Measurements from ENCODE around the gene SAP30L. TPM values are rescaled to one million over a fixed set of nuclear protein-coding genes. Genes with fewer than 3 reads are reported as not detected.
A peak's percentile ranks its signal among the peaks of the same experiment; 100 is the strongest.

Gene SAP30L
- total RNA-seq, 1 experiment from 2014 or later = 9.7 TPM

DNA sequence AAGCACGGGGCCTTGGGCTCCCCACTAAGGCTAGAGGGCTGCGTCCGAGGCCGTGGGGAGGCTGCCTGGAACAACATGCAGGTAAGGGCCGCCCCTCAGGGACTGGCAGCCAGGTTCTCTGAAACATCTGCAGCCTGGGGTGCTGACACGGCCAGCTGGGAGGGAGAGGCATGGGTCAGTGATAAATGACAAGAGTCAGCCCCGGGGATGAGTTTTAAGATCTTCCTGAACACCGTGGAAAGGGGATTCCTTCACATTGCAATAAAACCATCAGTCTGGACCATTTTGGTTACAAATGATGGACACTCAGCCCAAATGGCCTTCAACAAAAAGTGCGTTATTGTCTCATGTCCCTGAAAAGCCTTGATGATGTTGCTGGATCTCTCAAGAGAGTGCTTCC lies 32.9 kb upstream of the SAP30L start:
- in situ Hi-C loops (cut with HindIII; ENCODE audit: low pct_unique_long_range_greater_than_20kb, low sequenced_read_pairs) = no loop called here
- no peak for DNase-seq (ENCODE audit: low read depth)

DNA sequence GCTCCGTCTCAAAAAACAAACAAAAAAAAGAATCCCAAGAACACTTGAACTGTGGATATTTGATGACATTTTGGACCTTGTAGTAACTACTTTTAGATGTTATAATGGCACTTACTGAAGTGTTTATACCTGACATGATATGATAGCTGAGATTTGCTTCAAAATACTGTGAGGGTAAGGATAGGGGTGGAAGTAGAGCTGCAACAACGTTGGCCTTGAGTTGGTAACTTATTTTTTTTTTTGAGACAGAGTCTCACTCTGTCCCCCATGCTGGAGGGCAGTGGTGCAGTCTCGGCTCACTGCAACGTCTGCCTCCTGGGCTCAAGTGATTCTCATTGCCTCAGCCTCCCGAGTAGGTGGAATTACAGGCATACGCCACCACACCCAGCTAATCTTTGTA lies 30.7 kb upstream of the SAP30L start:
- in situ Hi-C loops (cut with HindIII; ENCODE audit: low pct_unique_long_range_greater_than_20kb, low sequenced_read_pairs) = no loop called here
- no peak for DNase-seq (ENCODE audit: low read depth)

DNA sequence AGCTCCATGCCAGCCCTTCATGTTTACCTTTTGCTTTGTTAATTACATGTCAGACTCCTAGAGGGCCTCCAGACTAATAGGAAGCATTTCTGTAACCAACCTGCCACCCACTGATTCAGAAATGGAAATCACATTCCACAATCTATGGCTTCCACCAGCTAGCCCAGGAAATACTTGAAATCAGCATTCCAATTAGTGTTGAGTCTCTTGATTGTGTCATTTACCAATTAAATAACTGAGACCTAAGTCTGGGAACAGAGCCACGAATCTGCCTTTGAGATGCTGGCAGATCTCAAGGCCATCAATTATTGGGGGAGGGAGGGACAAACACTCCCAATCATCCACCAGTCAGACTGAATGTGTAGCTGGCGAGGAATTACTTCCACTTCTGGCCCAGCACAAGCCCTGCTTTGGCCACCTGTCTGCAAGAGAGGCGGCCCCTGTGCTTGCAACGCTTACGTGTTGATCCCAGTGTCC lies 27.4 kb upstream of the SAP30L start:
- DNase-seq (ENCODE audit: low read depth) = no peak
- in situ Hi-C loops (cut with HindIII; ENCODE audit: low pct_unique_long_range_greater_than_20kb, low sequenced_read_pairs) = no loop called here

DNA sequence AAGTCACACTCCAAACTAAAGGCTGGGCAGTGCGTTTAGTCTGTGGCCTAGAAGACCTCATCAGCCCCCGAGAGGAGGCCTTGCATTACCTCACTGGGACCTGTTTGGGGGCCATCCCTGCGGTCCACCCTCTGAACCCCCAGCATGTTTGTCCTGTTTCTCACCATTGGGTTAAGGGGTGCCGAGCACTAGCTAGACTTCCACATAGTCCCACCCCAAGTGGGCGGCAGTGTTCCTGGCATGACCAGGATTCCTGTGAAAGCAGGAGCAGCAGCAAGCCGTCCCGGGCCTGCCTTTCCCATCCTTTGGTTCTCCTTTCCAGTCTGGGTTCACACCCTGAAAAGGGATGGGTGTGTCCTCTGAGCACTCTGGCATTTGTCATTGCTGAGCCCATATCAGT lies 26.6 kb upstream of the SAP30L start:
- in situ Hi-C loops (cut with HindIII; ENCODE audit: low pct_unique_long_range_greater_than_20kb, low sequenced_read_pairs) = no loop called here
- no peak for DNase-seq (ENCODE audit: low read depth)

GRCh38 chr5:154421868-154422267 lies 23.9 kb upstream of the SAP30L start:
- in situ Hi-C loops (cut with HindIII; ENCODE audit: low pct_unique_long_range_greater_than_20kb, low sequenced_read_pairs) = no loop called here
- no peak for DNase-seq (ENCODE audit: low read depth)

GRCh38 chr5:154422298-154422697 lies 23.5 kb upstream of the SAP30L start:
- DNase-seq (ENCODE audit: low read depth) = no peak
- in situ Hi-C loops (cut with HindIII; ENCODE audit: low pct_unique_long_range_greater_than_20kb, low sequenced_read_pairs) = no loop called here

- no peak for DNase-seq (ENCODE audit: low read depth)
- in situ Hi-C loops (cut with HindIII; ENCODE audit: low pct_unique_long_range_greater_than_20kb, low sequenced_read_pairs) = no loop called here
These were observed 17.6 kb upstream of the SAP30L start for GRCh38 chr5:154428208-154428607.

- no peak for DNase-seq (ENCODE audit: low read depth)
- in situ Hi-C loops (cut with HindIII; ENCODE audit: low pct_unique_long_range_greater_than_20kb, low sequenced_read_pairs) = no loop called here
These were observed 16.5 kb upstream of the SAP30L start for GRCh38 chr5:154429341-154429740.

- no peak for DNase-seq (ENCODE audit: low read depth)
- in situ Hi-C loops (cut with HindIII; ENCODE audit: low pct_unique_long_range_greater_than_20kb, low sequenced_read_pairs) = no loop called here
These were observed 15.3 kb upstream of the SAP30L start for GRCh38 chr5:154430466-154430865.

DNA sequence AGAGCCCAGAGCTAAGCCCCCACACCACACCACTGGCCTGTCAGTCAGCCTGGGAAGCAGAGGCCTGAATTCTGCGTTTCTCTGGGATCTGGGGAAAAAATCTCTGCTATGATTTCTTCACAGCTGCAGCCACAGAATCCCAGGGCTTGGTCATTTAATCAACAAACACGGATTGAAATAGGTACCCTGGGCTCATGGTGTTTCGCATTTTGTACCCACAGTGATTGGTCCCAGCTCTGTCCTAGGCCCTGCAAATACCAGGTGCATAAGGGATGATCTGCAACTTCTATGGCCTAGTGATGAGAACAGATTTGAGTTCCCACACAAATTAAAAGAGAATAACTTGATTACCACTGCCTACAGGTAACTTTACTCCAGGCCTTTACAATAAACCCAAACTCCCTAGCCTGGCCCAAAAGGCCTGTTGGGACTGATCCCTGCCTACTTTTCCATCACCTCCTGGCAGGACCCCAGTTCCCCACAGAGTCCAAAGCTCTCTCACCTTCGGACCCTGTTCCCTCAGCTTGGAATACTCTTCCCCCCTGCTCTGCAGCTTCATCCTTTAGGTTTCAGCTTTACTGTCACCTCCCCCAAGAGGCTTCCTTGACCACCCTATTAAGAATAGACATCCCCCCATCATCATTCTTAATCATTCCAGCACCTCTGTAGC lies 14.7 kb upstream of the SAP30L start:
- no peak for DNase-seq (ENCODE audit: low read depth)
- in situ Hi-C loops (cut with HindIII; ENCODE audit: low pct_unique_long_range_greater_than_20kb, low sequenced_read_pairs) = no loop called here

DNA sequence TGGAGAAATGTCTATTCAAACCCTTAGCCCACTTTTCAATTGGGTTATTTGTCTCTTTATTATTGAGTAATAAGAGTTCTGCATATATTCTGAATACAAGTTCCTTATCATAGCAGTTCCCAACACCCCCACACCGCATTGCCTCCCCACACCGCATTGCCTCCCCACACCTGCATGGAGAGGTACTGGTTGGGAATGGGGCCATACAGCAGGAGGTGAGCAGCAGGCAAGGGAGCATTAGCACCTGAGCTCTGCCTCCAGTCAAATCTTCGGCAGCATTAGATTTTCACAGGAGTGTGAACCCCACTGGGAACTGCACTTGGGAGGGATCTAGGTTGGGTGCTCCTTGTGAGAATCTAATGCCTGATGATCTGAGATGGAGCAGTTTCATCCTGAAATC lies 10.6 kb upstream of the SAP30L start:
- no peak for DNase-seq (ENCODE audit: low read depth)
- in situ Hi-C loops (cut with HindIII; ENCODE audit: low pct_unique_long_range_greater_than_20kb, low sequenced_read_pairs) = no loop called here

DNA sequence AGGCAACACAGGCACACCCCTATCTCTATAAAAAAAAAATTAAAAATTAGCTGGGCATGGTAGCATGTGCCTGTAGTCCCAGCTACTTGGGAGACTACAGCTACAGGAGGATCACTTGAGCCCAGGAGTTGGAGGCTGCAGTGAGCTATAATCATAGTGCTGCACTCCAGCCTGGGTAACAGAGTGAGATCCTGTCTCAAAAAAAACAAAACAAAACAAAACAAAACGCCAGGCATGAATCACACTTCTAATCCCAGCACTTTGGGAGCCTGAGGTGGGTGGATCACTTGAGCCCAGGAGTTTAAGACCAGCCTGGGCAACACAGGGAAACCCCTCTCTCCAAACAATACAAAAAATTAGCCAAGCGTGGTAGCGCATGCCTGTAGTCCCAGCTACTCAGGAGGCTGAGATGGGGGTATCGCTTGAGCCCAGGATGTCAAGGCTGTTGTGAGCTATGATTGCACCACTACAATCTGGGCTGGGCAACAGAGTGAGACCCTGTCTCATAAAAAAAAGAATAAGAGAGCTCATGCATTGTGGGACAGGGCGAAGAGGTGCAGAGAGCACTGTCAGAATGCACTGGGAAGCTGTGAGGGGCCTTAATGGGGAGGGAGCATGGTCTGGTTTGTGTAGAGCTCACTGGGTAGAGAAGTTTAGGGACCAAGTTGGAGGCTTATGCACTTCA lies 8.4 kb upstream of the SAP30L start:
- in situ Hi-C loops (cut with HindIII; ENCODE audit: low pct_unique_long_range_greater_than_20kb, low sequenced_read_pairs) = no loop called here
- no peak for DNase-seq (ENCODE audit: low read depth)

GRCh38 chr5:154440540-154440939 lies 5.3 kb upstream of the SAP30L start:
- DNase-seq (ENCODE audit: low read depth) = no peak
- in situ Hi-C loops (cut with HindIII; ENCODE audit: low pct_unique_long_range_greater_than_20kb, low sequenced_read_pairs) = no loop called here

DNA sequence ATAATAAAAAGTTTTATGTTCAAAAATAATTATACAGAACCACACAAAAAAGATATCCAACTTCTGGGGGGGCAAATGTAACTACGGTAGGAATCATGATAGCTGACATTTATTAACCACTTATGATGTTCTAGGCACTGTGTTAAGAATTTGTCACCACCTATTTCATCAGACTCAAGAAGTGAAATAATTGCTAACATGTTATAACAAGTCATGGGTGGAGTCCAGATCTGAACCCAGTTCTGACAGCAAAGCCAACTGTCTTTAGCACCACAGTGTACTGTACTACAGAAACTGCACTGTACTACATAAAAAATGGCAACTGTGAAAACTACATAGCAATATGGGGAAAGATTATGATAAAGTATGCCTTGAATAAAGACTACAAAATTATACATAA lies 3.0 kb upstream of the SAP30L start:
- DNase-seq (ENCODE audit: low read depth) = no peak
- in situ Hi-C loops (cut with HindIII; ENCODE audit: low pct_unique_long_range_greater_than_20kb, low sequenced_read_pairs) = no loop called here

GRCh38 chr5:154444556-154445421 lies 1.0 kb upstream of the SAP30L start:
- in situ Hi-C loops (cut with HindIII; ENCODE audit: low pct_unique_long_range_greater_than_20kb, low sequenced_read_pairs) = no loop called here
- DNase-seq (ENCODE audit: low read depth) = no peak

- in situ Hi-C loops (cut with HindIII; ENCODE audit: low pct_unique_long_range_greater_than_20kb, low sequenced_read_pairs) = no loop called here
- DNase-seq (ENCODE audit: low read depth) = peak; percentile 39
These were observed 645 bp downstream of the SAP30L start for GRCh38 chr5:154446195-154447088.

GRCh38 chr5:154447089-154447725 lies 1.4 kb downstream of the SAP30L start:
- DNase-seq (ENCODE audit: low read depth) = no peak
- in situ Hi-C loops (cut with HindIII; ENCODE audit: low pct_unique_long_range_greater_than_20kb, low sequenced_read_pairs) = no loop called here

DNA sequence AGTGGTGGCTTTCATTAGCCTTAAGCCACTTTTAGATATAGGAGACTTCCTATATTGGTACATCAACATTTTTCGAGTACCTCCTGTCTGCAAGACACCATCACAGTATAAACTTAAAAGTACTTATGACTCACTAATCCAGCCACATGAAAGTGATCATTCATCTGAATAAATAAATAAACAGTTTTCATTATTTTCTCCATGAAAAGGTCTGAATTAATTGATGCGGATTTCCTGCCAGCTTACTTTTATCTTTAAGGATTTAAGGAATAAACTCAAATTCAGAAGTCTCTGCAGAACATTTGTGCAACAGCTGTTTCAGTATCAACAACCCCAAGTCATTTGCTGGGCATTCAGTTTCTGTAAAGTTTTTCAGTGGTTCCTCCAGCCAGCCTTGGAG lies 4.0 kb downstream of the SAP30L start:
- in situ Hi-C loops (cut with HindIII; ENCODE audit: low pct_unique_long_range_greater_than_20kb, low sequenced_read_pairs) = no loop called here
- DNase-seq (ENCODE audit: low read depth) = no peak

Data from Caki2 (cell line).